Measurements from ENCODE around the gene NNMT.

The NNMT gene

GRCh38 chr11:114345575-114346222 is 49.5 kb downstream of the NNMT start:
- no peak for DNase-seq (ENCODE audit: low read depth, low spot score)

GRCh38 chr11:114346709-114347141 is 50.5 kb downstream of the NNMT start:
- no peak for DNase-seq (ENCODE audit: low read depth, low spot score)

- no peak for DNase-seq (ENCODE audit: low read depth, low spot score)
Observed at GRCh38 chr11:114348200-114349191, 52.3 kb downstream of the NNMT start.

- no peak for DNase-seq (ENCODE audit: low read depth, low spot score)
Observed at GRCh38 chr11:114350022-114350421, 53.8 kb downstream of the NNMT start.

GRCh38 chr11:114353443-114353842 is 57.2 kb downstream of the NNMT start:
- DNase-seq (ENCODE audit: low read depth, low spot score) = no peak

- no peak for DNase-seq (ENCODE audit: low read depth, low spot score)
Observed at GRCh38 chr11:114354076-114354475, 57.9 kb downstream of the NNMT start.

- no peak for DNase-seq (ENCODE audit: low read depth, low spot score)
Observed at GRCh38 chr11:114358716-114359115, 62.5 kb downstream of the NNMT start.

GRCh38 chr11:114359342-114359741 is 63.1 kb downstream of the NNMT start:
- no peak for DNase-seq (ENCODE audit: low read depth, low spot score)

GRCh38 chr11:114362326-114362725 is 66.1 kb downstream of the NNMT start:
- DNase-seq (ENCODE audit: low read depth, low spot score) = no peak

GRCh38 chr11:114362958-114363357 is 66.8 kb downstream of the NNMT start:
- DNase-seq (ENCODE audit: low read depth, low spot score) = no peak

All from activated CD4-positive, CD25-positive, alpha-beta regulatory T cell treated with anti-CD3 and anti-CD28 coated beads, Interleukin-2, amount 50 U/mL, for 16 hours (primary cell).